LNCAP (cell line): Measurements from ENCODE around the gene ATG9A.

Experiments used
- TF ChIP-seq, protein P1 (sequence below): fragments of 450-650 bp; IDR thresholded peaks from 2 replicates; pipeline ENCODE4 v1.5.1; 2017; ENCODE audit warnings: mild to moderate bottlenecking

The ATG9A gene

DNA sequence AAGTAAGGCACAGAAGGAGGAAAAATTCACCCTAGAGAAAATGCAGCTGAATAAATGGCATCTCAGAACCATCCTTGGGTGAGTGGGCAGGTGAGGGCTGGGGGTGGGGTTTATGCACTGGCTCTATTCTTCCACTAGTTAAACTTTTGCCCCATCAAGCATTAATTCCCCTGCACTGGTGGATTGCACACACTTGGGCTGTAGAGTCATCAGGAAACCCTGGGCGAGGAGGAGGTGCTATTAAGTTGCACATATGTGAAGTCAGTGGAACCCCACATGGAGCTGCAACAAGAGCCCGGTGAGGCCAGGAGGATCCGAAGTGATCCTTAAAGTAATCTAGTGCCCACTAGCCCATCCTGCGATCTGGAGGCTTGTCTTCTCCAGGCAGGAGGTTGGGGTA, 42.9 kb upstream of the ATG9A start:
- TF ChIP-seq, protein P1, sequence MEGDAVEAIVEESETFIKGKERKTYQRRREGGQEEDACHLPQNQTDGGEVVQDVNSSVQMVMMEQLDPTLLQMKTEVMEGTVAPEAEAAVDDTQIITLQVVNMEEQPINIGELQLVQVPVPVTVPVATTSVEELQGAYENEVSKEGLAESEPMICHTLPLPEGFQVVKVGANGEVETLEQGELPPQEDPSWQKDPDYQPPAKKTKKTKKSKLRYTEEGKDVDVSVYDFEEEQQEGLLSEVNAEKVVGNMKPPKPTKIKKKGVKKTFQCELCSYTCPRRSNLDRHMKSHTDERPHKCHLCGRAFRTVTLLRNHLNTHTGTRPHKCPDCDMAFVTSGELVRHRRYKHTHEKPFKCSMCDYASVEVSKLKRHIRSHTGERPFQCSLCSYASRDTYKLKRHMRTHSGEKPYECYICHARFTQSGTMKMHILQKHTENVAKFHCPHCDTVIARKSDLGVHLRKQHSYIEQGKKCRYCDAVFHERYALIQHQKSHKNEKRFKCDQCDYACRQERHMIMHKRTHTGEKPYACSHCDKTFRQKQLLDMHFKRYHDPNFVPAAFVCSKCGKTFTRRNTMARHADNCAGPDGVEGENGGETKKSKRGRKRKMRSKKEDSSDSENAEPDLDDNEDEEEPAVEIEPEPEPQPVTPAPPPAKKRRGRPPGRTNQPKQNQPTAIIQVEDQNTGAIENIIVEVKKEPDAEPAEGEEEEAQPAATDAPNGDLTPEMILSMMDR = no peak

DNA sequence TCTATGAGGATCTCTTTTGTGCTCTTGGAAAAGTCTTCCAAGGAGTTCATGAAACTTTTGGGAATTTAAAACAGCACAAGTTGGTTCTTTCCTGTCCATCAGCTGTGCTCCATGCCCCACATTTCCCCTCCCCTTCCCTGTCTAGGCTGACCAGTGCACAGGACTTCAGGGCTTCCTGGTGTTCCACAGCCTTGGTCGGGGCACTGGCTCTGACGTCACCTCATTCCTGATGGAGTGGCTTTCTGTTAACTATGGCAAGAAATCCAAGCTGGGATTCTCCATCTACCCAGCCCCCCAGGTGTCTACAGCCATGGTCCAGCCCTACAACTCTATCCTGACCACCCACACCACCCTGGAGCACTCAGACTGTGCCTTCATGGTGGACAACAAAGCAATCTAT, 41.6 kb upstream of the ATG9A start:
- TF ChIP-seq, protein P1 = no peak

DNA sequence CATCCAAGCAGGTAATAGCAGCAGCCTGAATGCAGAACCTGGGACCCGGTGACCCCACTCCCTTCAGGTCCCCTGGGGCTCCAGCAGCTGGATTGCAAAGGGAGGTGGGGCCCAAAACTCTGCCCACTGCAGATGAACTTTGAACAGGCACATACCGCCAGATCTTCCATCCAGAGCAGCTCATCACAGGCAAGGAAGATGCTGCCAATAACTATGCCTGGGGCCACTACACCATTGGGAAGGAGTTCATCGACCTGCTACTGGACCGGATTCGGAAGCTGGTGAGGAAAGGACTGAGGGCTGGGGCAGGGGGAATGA, 40.6 kb upstream of the ATG9A start:
- TF ChIP-seq, protein P1 = no peak

DNA sequence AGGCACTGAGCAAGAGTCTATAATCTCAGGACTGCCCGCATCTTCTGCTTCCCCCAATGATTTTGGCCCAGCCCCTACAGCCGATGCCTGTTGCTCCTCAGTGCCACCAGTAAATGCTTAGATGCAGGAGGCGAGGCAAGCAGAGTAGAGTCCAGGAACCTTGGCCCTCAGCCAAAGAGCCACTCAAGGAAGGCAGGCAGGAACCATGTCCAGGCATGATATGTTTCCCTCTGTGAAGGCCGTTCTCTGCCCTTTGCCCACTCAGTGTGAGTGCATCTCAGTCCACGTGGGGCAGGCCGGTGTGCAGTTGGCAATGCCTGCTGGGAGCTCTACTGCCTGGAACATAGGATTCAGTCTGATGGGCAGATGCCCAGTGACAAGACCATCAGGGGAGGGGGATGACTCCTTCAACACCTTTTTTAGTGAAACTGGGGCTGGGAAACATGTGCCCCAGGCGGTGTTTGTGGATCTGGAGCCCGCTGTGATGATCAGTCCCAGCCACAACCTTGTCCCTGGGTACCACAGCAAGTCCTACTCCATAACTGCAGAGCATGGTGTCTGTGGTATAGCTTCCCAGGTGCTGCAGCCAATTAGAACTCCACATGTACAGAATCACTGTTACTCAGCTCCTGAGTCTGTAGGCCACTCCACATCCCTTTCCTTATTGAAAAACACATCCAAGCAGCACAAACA, 40.1 kb upstream of the ATG9A start:
- TF ChIP-seq, protein P1 = no peak

DNA sequence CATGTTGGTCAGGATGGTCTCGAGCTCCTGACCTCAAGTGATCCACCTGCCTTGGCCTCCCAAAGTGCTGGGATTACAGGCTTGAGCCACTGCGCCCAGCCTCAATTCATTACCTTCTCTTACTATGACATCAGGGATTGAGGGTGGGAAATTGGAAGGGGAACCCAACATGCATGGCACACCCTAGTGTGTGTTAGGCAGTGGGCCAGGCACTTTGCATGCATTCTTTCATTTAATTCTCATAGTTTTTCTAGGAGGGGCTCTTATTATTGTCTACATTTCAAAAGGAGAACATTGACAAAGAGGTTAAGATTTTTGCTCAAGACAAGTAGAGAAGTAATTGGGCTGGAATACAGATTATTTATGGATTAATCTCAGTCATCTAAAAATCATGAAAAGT, 38.9 kb upstream of the ATG9A start:
- TF ChIP-seq, protein P1 = no peak

DNA sequence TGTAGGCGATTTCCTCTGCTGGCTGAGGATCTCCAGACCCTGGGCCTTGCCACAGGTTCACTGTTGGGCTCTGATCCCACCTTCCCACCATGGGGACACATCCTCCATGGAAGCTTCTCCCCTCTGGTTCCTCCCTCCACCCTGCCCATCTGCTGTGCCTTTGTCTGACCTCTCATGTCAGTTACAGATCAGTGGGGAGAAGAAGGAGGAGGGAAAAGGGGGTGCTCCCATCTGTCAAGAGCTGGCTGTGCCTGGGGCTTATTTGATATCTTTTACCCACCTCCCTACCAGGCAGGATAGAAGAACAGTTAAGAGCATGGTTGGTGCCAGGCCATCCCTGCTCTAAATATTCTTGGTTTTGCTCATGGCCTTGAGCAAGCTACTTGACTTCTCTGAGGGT, 37.5 kb upstream of the ATG9A start:
- TF ChIP-seq, protein P1 = no peak

DNA sequence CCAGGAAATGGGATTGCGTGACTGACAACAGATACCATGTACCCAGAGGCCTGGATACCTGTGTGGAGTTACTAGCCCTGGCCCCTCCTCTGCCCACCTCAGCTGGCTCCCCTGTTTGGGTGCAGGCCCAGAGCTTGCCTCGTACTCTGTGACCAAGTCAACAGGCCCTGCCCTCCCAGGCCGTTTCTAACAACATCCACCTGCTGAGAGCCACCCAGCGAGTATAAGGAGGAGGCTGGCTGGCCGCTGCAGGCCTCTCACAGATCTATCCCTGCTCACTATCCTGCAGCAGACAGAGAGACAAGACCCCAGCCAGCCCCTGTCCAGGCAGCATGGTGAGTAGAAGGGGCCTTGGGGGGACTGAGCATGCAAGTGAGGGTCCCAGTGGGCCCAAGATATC, 36.8 kb upstream of the ATG9A start:
- TF ChIP-seq, protein P1 = no peak
